Activated T-cell treated with anti-CD3 and anti-CD28 coated beads, Interleukin-2, amount 50 U/mL, for 72 hours (primary cell): ENCODE results near the gene CLK2. TPM values are rescaled to one million over a fixed set of nuclear protein-coding genes. Genes with fewer than 3 reads are reported as not detected.

Source experiments
- ATAC-seq, 2 donors: fragments of 150-1000 bp; cut with Tn5 transposase; replicated peaks in 1 of 2; 2 replicates each; pipeline ENCODE4 v1.10.0; 2021; ENCODE audit warnings: moderate library complexity in 2 of 2, mild to moderate bottlenecking in 1 of 2
- DNase-seq, 2 donors: peaks; one replicate each; pipeline ENCODE4 v3.0.0; 2021 to 2022; ENCODE audit warnings: mixed read lengths in 1 of 2
- H3K27ac Mint-ChIP-seq: one replicate; pipeline ENCODE4 v1.8.0; 2022; ENCODE audit warnings: mild to moderate bottlenecking, moderate library complexity, mixed read lengths
- H3K27me3 Mint-ChIP-seq: one replicate; pipeline ENCODE4 v1.8.0; 2022; ENCODE audit warnings: low read depth, mixed read lengths
- H3K36me3 Mint-ChIP-seq, 2 donors: one replicate each; pipeline ENCODE4 v1.8.0; 2022; ENCODE audit warnings: mixed read lengths in 2 of 2, mild to moderate bottlenecking in 1 of 2; ENCODE audit not compliant: insufficient read depth in 2 of 2
- H3K4me1 Mint-ChIP-seq: one replicate; pipeline ENCODE4 v1.8.0; 2022; ENCODE audit warnings: low read depth, mixed read lengths
- H3K4me3 Mint-ChIP-seq, 2 donors: one replicate each; pipeline ENCODE4 v1.8.0; 2022; ENCODE audit warnings: mild to moderate bottlenecking in 2 of 2, mixed read lengths in 2 of 2, moderate library complexity in 2 of 2
- H3K9me3 Mint-ChIP-seq, 2 donors: one replicate each; pipeline ENCODE4 v1.8.0; 2022; ENCODE audit warnings: mixed read lengths in 2 of 2
- total RNA-seq, 2 donors: library from RNA; stranded (reverse); gene quantifications; one replicate each; pipeline ENCODE4 v1.2.3, GENCODE V29; 2022

CLK2 gene
- total RNA-seq, 2 donors from 2014 or later, result 72.4 to 77.9 TPM

- no peak for ATAC-seq
- Mint-ChIP-seq H3K27ac (no peak overlapping the region), H3K4me3 (peak overlapping the region; percentile 19 to 27), H3K27me3 (no peaks in the 10 kb centered on the region), H3K4me1 (peaks cover 33% of the 10 kb centered on the region), H3K36me3 (peaks cover 11 to 25% of the 10 kb centered on the region in 2 donors), H3K9me3 (no peaks in the 10 kb centered on the region)
- DNase-seq, result peak in 1 of 2 donors; percentile 9
Measured at GRCh38 chr1:155307247-155307740, 34.0 kb upstream of the CLK2 start.

DNA sequence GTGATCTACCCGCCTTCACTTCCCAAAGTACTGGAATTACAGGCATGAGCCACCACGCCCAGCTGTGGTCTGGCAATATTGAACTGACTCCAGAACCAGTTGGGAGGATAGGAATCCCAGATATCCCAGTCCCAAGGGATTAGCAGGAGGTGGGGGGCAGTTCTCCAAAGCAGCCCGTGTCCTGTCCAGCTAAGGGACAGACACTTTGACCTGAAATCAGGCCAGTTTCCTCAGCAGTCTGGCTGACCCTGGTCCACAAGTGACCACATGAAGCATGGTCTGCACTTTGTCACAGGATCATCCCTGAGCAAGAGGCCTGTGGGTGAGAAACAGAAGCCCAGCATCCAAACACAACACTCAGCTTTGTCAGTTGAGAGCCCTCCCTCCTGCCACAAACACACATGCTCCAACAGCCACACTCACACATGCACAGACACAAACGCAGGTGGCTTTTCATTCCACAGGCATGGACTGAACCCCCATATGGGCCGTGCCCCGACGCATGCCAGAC is 32.6 kb upstream of the CLK2 start:
- Mint-ChIP-seq H3K4me3 (no peak overlapping the region), H3K27me3 (no peaks in the 10 kb centered on the region), H3K9me3 (no peaks in the 10 kb centered on the region), H3K4me1 (peaks cover 22% of the 10 kb centered on the region), H3K27ac (no peak overlapping the region), H3K36me3 (peaks cover 7 to 15% of the 10 kb centered on the region in 2 donors)
- ATAC-seq (no peak), DNase-seq (no peak)

GRCh38 chr1:155304558-155305063 is 31.3 kb upstream of the CLK2 start:
- no peak for DNase-seq
- Mint-ChIP-seq H3K36me3 (peaks cover 5 to 8% of the 10 kb centered on the region in 2 donors), H3K4me1 (peaks cover 9% of the 10 kb centered on the region), H3K27me3 (no peaks in the 10 kb centered on the region), H3K4me3 (no peak overlapping the region), H3K27ac (no peak overlapping the region), H3K9me3 (no peaks in the 10 kb centered on the region)
- ATAC-seq, result no peak

- peaks cover 12% of the 10 kb centered on the region for H3K27me3 Mint-ChIP-seq
- H3K27ac Mint-ChIP-seq, result no peak within 1 kb of the TSS
- no peaks in the 10 kb centered on the region for H3K36me3 Mint-ChIP-seq
- H3K4me3 Mint-ChIP-seq, result no peak within 1 kb of the TSS
- no peaks in the 10 kb centered on the region for H3K9me3 Mint-ChIP-seq
- ATAC-seq, result no peak
- DNase-seq, result no peak
- no peaks in the 10 kb centered on the region for H3K4me1 Mint-ChIP-seq
Measured at GRCh38 chr1:155301342-155301841, 28.1 kb upstream of the CLK2 start, which contains the start of gene PKLR. TSS of gene PKLR (minus strand) at chr1:155301438. CDS start at chr1:155301395, 43 bp downstream.

DNA sequence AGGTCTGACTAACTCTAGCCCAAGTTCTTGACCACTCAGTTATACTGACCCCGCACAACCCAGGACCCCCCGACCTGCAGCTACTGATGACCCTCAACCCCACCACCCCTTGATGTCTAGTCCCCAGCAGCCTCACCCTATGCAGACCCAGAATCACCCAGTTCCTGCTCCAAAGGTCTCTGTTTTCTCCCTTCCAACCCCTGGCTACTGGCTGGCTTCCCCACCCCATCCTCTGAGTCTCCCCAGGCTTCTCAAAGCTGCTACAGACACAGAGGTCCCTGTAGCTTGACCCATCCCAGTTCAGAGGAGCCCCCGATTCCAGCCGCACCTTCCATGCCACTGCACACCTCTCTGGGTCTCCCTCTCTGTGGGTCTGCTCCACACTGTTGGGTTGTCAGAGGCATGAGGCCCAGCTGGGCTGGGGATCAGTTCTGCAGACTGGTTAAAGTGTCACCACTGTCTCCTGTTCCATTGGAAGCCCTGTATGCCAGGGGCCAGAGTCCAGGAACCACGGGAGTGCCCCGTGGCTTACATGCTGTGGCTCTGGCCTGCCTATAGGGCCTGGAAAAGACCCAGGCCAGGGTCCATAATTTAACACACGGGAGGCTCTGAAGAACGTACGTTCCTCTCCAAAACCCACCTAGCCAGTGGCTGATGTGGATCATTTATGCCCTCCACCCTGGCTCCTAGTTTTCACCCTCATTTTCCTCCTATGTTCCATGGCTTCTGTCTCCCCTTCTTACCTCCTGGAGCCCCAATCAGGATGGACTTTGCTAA is 27.4 kb upstream of the CLK2 start:
- no peaks in the 10 kb centered on the region for H3K4me1 Mint-ChIP-seq
- H3K9me3 Mint-ChIP-seq, result no peaks in the 10 kb centered on the region
- peaks cover 19% of the 10 kb centered on the region for H3K27me3 Mint-ChIP-seq
- ATAC-seq, result no peak
- no peak for DNase-seq
- H3K36me3 Mint-ChIP-seq, result no peaks in the 10 kb centered on the region
- H3K27ac Mint-ChIP-seq, result no peak overlapping the region
- no peak overlapping the region for H3K4me3 Mint-ChIP-seq

DNA sequence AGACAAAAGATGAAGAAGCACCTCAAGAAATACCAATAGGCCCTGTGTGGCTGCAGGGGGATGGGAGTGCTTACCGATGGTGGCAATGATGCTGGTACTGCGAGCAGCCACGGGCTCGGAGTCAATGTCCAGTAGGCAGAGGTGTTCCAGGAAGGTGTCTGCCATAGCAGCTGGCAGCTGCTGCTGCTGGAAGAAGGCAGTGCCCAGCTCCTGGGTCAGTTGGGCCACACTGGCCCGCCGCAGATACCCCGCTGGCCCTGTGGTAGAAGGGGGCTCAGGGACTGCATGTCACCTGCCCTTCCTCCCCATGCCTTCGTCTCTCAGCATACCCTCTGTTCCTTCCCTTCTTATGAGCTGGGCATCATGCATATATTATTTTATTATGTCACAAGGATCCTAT is 26.7 kb upstream of the CLK2 start:
- Mint-ChIP-seq H3K27me3 (peaks cover 24% of the 10 kb centered on the region), H3K9me3 (no peaks in the 10 kb centered on the region), H3K4me1 (peaks cover under 1% of the 10 kb centered on the region), H3K36me3 (no peaks in the 10 kb centered on the region), H3K4me3 (no peak overlapping the region), H3K27ac (no peak overlapping the region)
- ATAC-seq, result no peak
- DNase-seq, result no peak

GRCh38 chr1:155297384-155297783 is 24.1 kb upstream of the CLK2 start:
- Mint-ChIP-seq H3K27ac (no peak overlapping the region), H3K36me3 (no peaks in the 10 kb centered on the region), H3K4me1 (peaks cover 7% of the 10 kb centered on the region), H3K9me3 (no peaks in the 10 kb centered on the region), H3K4me3 (no peak overlapping the region), H3K27me3 (peaks cover 34% of the 10 kb centered on the region)
- no peak for ATAC-seq
- DNase-seq, result no peak

GRCh38 chr1:155296661-155297060 is 23.4 kb upstream of the CLK2 start:
- DNase-seq (no peak), ATAC-seq (no peak)
- H3K4me1 Mint-ChIP-seq, result peaks cover 7% of the 10 kb centered on the region
- H3K27ac Mint-ChIP-seq, result no peak overlapping the region
- H3K27me3 Mint-ChIP-seq, result peaks cover 34% of the 10 kb centered on the region
- no peaks in the 10 kb centered on the region for H3K9me3 Mint-ChIP-seq
- H3K36me3 Mint-ChIP-seq, result no peaks in the 10 kb centered on the region
- H3K4me3 Mint-ChIP-seq, result no peak overlapping the region

DNA sequence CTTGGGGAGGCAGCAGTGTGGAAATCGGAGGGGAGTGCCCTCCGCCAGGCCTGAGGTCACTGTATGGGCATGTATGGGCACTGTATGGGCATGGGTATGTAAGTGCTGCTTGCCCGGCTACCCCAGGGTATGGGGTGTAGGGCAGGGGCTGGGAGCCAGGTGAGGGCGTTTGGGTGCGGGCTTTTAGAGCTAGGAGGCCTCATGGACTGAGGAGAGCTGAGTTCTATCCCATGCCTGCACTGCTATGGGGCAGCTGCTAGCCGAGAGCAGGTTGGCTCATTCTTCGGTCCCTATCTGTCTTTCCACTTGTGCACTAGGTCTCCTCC is 22.6 kb upstream of the CLK2 start:
- DNase-seq (no peak), ATAC-seq (no peak)
- H3K27ac Mint-ChIP-seq, result no peak overlapping the region
- H3K4me1 Mint-ChIP-seq, result peaks cover 7% of the 10 kb centered on the region
- H3K27me3 Mint-ChIP-seq, result peaks cover 34% of the 10 kb centered on the region
- no peak overlapping the region for H3K4me3 Mint-ChIP-seq
- no peaks in the 10 kb centered on the region for H3K36me3 Mint-ChIP-seq
- H3K9me3 Mint-ChIP-seq, result no peaks in the 10 kb centered on the region

- DNase-seq (no peak), ATAC-seq (peak in 1 of 2 donors; percentile 39)
- Mint-ChIP-seq H3K4me1 (peaks cover 7% of the 10 kb centered on the region), H3K27ac (no peak overlapping the region), H3K36me3 (no peaks in the 10 kb centered on the region), H3K27me3 (peaks cover 34% of the 10 kb centered on the region), H3K9me3 (no peaks in the 10 kb centered on the region), H3K4me3 (no peak overlapping the region)
Measured at GRCh38 chr1:155295183-155295941, 22.1 kb upstream of the CLK2 start.

GRCh38 chr1:155294520-155295182 is 21.3 kb upstream of the CLK2 start:
- Mint-ChIP-seq H3K36me3 (no peaks in the 10 kb centered on the region), H3K9me3 (no peaks in the 10 kb centered on the region), H3K4me3 (peak overlapping the region in 1 of 2 donors; percentile 65)

DNA sequence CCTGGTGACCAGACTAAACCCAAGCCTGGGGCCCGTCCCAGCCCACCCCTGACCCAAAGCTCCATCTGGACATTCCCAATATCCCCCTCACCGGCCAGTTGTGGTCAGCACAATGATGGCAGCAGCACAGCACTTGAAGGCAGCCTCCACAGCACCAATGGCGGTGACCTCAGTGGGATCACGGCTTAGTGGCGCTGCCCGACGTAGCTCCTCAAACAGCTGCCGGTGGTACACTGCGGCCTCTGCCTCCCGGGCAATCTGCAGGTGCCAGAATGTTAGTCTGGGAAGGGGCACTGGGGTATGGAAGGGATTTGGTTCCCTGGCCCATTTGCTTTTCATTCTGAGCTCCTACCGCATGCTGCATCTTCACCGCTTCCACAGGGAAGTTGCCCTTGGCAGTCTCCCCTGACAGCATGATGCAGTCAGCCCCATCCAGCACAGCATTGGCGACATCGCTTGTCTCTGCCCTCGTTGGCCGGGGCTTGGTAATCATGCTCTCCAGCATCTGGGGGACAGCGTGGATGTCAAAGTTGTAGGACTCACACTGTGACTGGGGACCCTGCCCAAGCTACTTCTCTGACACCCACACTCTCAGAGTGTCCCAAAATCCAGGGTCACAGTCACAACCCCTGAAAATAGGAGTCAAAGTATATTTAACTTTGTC is 19.9 kb upstream of the CLK2 start:
- peaks cover 7% of the 10 kb centered on the region for H3K4me1 Mint-ChIP-seq
- ATAC-seq, result no peak
- DNase-seq, result no peak
- no peak overlapping the region for H3K27ac Mint-ChIP-seq
- no peaks in the 10 kb centered on the region for H3K9me3 Mint-ChIP-seq
- no peaks in the 10 kb centered on the region for H3K36me3 Mint-ChIP-seq
- peaks cover 34% of the 10 kb centered on the region for H3K27me3 Mint-ChIP-seq
- H3K4me3 Mint-ChIP-seq, result no peak overlapping the region

More at GRCh38 chr1:155294520-155295182, 21.3 kb upstream of the CLK2 start:
- DNase-seq, result no peak
- peak in 1 of 2 donors; percentile 7 for ATAC-seq
- Mint-ChIP-seq H3K27me3 (peaks cover 34% of the 10 kb centered on the region), H3K4me1 (peaks cover 7% of the 10 kb centered on the region), H3K27ac (no peak overlapping the region)
